Type B pancreatic cell (in vitro differentiated cells): ENCODE data around the gene GFAP. TPM values are rescaled to one million over a fixed set of nuclear protein-coding genes. Genes with fewer than 3 reads are reported as not detected.

Experiments used
- DNase-seq: peaks from one replicate; pipeline ENCODE4 v3.0.0; 2021; ENCODE audit warnings: mixed read lengths; ENCODE audit not compliant: unreplicated experiment; ENCODE audit errors: extremely low spot score
- H3K27ac Mint-ChIP-seq: 2 replicates; pipeline ENCODE4 v1.8.0; 2021; ENCODE audit warnings: mild to moderate bottlenecking, mixed read lengths
- H3K27me3 Mint-ChIP-seq: 2 replicates; pipeline ENCODE4 v1.8.0; 2021; ENCODE audit warnings: mixed read lengths
- H3K36me3 Mint-ChIP-seq: 2 replicates; pipeline ENCODE4 v1.8.0; 2021; ENCODE audit warnings: mixed read lengths
- H3K4me1 Mint-ChIP-seq: one replicate; pipeline ENCODE4 v1.8.0; 2021; ENCODE audit warnings: mixed read lengths; ENCODE audit not compliant: unreplicated experiment
- H3K4me3 Mint-ChIP-seq: 2 replicates; pipeline ENCODE4 v1.8.0; 2021; ENCODE audit warnings: mild to moderate bottlenecking, mixed read lengths
- H3K9me3 Mint-ChIP-seq: 2 replicates; pipeline ENCODE4 v1.8.0; 2021; ENCODE audit warnings: mixed read lengths
- CTCF ChIP-seq: fragments of 200-600 bp; sonication (generic); conservative IDR thresholded peaks from 2 replicates; pipeline ENCODE4 v1.5.0; 2021; ENCODE audit warnings: antibody characterized with exemption, mild to moderate bottlenecking
- microRNA-seq: library from miRNA; unstranded; fragments of <30 nt; microRNA quantifications from one replicate; pipeline ENCODE4, GENCODE V29; 2020
- total RNA-seq: library from RNA; stranded (reverse); gene quantifications from 2 replicates; pipeline ENCODE4 v1.2.1, GENCODE V29; 2021; ENCODE audit warnings: low replicate concordance

GFAP gene
- total RNA-seq, 1 donor from 2014 or later, result 0.10 TPM

GRCh38 chr17:44859701-44860100 is 55.6 kb downstream of the GFAP start:
- Mint-ChIP-seq H3K27me3 (no peaks in the 10 kb centered on the region), H3K9me3 (no peaks in the 10 kb centered on the region), H3K36me3 (peaks cover 33% of the 10 kb centered on the region), H3K4me1 (no peaks in the 10 kb centered on the region), H3K27ac (peak overlapping the region; percentile 13), H3K4me3 (no peak overlapping the region)
- no peak for TF ChIP-seq CTCF
- DNase-seq, result no peak

GRCh38 chr17:44854192-44854591 is 61.1 kb downstream of the GFAP start:
- TF ChIP-seq CTCF, result no peak
- Mint-ChIP-seq H3K27ac (no peak overlapping the region), H3K36me3 (peaks cover 39% of the 10 kb centered on the region)

More at GRCh38 chr17:44854192-44854591, 61.1 kb downstream of the GFAP start:
- H3K27me3 Mint-ChIP-seq, result no peaks in the 10 kb centered on the region
- no peak for DNase-seq
- no peak overlapping the region for H3K4me3 Mint-ChIP-seq
- H3K4me1 Mint-ChIP-seq, result no peaks in the 10 kb centered on the region
- H3K9me3 Mint-ChIP-seq, result no peaks in the 10 kb centered on the region

Small RNAs within 50 kb of the gene (microRNA-seq; reads per million reads assigned to microRNA genes)
- gene MIR6783, result 1.7 reads per million

Other genes with a start within 250 kb of the GFAP start
- gene CCDC43, start 225.7 kb downstream of the GFAP start, total RNA-seq, result 23.7 and 23.9 TPM in 2 replicates
- gene DBF4B, start 206.8 kb downstream of the GFAP start, total RNA-seq, result 7.3 and 27.7 TPM in 2 replicates
- 4.6 and 4.7 TPM in 2 replicates for gene ADAM11, start 156.5 kb downstream of the GFAP start, total RNA-seq
- 20.2 and 62.6 TPM in 2 replicates for gene GJC1, start 85.2 kb downstream of the GFAP start, total RNA-seq
- gene HIGD1B, start 67.6 kb downstream of the GFAP start, total RNA-seq, result not detected in 2 replicates
- gene EFTUD2, start 16.1 kb downstream of the GFAP start, total RNA-seq, result 111 and 122 TPM in 2 replicates
- 14.8 and 49.3 TPM in 2 replicates for gene KIF18B, start 32.3 kb upstream of the GFAP start, total RNA-seq
- gene C1QL1, start 52.8 kb upstream of the GFAP start, total RNA-seq, result 15.6 and 76.5 TPM in 2 replicates
- gene DCAKD, start 136.1 kb upstream of the GFAP start, total RNA-seq, result 40.3 and 57.5 TPM in 2 replicates
- 97.0 and 98.8 TPM in 2 replicates for gene NMT1, start 145.8 kb upstream of the GFAP start, total RNA-seq
- 45.8 and 56.1 TPM in 2 replicates for gene PLCD3, start 217.0 kb upstream of the GFAP start, total RNA-seq
- 9.8 and 11.5 TPM in 2 replicates for gene ACBD4, start 220.2 kb upstream of the GFAP start, total RNA-seq
- gene HEXIM1, start 233.0 kb upstream of the GFAP start, total RNA-seq, result 27.5 and 34.5 TPM in 2 replicates
- 5.3 and 11.5 TPM in 2 replicates for gene HEXIM2, start 246.4 kb upstream of the GFAP start, total RNA-seq